ENCODE results near the gene RBMS3. TPM values are rescaled to one million over a fixed set of nuclear protein-coding genes. Genes with fewer than 3 reads are reported as not detected.
A peak's percentile ranks its signal among the peaks of the same experiment; 100 is the strongest.

The RBMS3 gene
- total and polyA plus RNA-seq, 2 experiments from 2014 or later, result 3.2 to 7.4 TPM

DNA sequence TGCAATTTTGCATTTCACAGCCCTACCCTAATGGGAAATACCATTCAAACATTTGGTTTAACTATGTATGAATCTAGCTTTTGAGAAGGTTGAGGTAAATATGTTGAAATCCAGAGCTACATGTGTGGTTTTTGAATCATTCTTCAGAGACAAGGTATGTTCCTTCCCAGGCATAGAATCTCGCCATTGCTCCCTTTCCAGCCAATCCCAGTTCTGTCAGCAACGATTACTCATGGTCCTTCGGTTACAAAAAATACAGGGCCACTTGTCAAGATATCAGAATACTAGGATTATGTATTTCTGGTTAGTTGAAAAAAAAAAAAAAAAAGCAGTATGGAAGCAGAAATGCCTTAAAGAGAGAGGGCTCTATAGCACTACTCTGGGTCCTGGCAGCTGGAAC is 182.4 kb downstream of the RBMS3 start:
- no peak overlapping the region for H3K27ac Mint-ChIP-seq
- H3K9me3 Mint-ChIP-seq, result no peaks in the 10 kb centered on the region

DNA sequence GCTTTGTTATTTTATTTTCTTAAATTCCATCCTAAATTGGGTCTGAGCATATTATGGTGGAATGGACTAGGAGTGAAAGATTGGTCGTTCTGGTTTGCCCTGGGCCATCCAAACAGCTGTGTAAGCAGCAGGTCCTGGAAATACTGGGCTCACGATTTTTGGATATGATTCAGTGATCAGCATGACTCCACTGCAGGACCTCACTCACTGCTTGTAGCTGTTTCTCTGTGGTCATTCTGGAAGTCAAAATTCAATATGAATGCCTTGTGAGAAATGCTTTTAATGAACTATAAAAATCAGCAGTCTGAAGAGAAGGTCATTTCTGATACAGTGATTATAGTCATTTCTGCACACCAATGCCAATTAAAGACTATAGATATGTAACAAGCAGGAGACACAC is 185.0 kb downstream of the RBMS3 start:
- no peaks in the 10 kb centered on the region for H3K27me3 Mint-ChIP-seq (ENCODE audit: insufficient read depth, low read depth, poor library complexity)
- no peaks in the 10 kb centered on the region for H3K27me3 ChIP-seq (ENCODE audit: insufficient read depth)
- no peaks in the 10 kb centered on the region for H4K20me1 ChIP-seq (replicated peaks; ENCODE audit: insufficient read depth)
- no peaks in the 10 kb centered on the region; the same call in 2 of the 3 replicates for H3K36me3 Mint-ChIP-seq (ENCODE audit: low read depth)
- ATAC-seq (peak; percentile 55), DNase-seq (ENCODE audit: low spot score) (no peak)
- H3K4me3 ChIP-seq, result no peak overlapping the region
- H3K9me2 ChIP-seq (ENCODE audit: insufficient read depth), result no peaks in the 10 kb centered on the region
- no peaks in the 10 kb centered on the region for H3K79me2 ChIP-seq (replicated peaks; ENCODE audit: insufficient read depth)
- H3K9me3 Mint-ChIP-seq, result no peaks in the 10 kb centered on the region
- peaks cover 25% of the 10 kb centered on the region for H3K4me1 Mint-ChIP-seq
- H2AFZ ChIP-seq, result no peak overlapping the region
- H3K4me3 Mint-ChIP-seq, result peak overlapping the region; percentile 26; the same call in 1 of the 3 replicates
- H3K4me2 ChIP-seq, result peak overlapping the region; percentile 10
- H3F3A ChIP-seq (replicated peaks; ENCODE audit: low read depth), result no peaks in the 10 kb centered on the region
- H3K4me1 ChIP-seq (ENCODE audit: insufficient read depth), result peaks cover 21% of the 10 kb centered on the region
- no peak overlapping the region; the same call in 1 of the 2 replicates for H3K27ac ChIP-seq (ENCODE audit: low read depth)
- H3K36me3 ChIP-seq (ENCODE audit: insufficient read depth), result no peaks in the 10 kb centered on the region
- peak overlapping the region; percentile 85 for H3K27ac Mint-ChIP-seq
- TF ChIP-seq CREB1 (CRISPR knock-in tag; IDR thresholded peaks at IDR 0.05; ENCODE audit: low read depth) (no peak), ZNF114 (CRISPR knock-in tag; IDR thresholded peaks at IDR 0.05) (no peak), POLR2AphosphoS5 (IDR thresholded peaks at IDR 0.05; ENCODE audit: low read depth) (no peak), NANOG (IDR thresholded peaks at IDR 0.05; ENCODE audit: borderline replicate concordance) (no peak)
- TF ChIP-seq, protein P1, sequence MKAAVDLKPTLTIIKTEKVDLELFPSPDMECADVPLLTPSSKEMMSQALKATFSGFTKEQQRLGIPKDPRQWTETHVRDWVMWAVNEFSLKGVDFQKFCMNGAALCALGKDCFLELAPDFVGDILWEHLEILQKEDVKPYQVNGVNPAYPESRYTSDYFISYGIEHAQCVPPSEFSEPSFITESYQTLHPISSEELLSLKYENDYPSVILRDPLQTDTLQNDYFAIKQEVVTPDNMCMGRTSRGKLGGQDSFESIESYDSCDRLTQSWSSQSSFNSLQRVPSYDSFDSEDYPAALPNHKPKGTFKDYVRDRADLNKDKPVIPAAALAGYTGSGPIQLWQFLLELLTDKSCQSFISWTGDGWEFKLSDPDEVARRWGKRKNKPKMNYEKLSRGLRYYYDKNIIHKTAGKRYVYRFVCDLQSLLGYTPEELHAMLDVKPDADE (IDR thresholded peaks at IDR 0.05), result no peak
- TF ChIP-seq, protein P2, sequence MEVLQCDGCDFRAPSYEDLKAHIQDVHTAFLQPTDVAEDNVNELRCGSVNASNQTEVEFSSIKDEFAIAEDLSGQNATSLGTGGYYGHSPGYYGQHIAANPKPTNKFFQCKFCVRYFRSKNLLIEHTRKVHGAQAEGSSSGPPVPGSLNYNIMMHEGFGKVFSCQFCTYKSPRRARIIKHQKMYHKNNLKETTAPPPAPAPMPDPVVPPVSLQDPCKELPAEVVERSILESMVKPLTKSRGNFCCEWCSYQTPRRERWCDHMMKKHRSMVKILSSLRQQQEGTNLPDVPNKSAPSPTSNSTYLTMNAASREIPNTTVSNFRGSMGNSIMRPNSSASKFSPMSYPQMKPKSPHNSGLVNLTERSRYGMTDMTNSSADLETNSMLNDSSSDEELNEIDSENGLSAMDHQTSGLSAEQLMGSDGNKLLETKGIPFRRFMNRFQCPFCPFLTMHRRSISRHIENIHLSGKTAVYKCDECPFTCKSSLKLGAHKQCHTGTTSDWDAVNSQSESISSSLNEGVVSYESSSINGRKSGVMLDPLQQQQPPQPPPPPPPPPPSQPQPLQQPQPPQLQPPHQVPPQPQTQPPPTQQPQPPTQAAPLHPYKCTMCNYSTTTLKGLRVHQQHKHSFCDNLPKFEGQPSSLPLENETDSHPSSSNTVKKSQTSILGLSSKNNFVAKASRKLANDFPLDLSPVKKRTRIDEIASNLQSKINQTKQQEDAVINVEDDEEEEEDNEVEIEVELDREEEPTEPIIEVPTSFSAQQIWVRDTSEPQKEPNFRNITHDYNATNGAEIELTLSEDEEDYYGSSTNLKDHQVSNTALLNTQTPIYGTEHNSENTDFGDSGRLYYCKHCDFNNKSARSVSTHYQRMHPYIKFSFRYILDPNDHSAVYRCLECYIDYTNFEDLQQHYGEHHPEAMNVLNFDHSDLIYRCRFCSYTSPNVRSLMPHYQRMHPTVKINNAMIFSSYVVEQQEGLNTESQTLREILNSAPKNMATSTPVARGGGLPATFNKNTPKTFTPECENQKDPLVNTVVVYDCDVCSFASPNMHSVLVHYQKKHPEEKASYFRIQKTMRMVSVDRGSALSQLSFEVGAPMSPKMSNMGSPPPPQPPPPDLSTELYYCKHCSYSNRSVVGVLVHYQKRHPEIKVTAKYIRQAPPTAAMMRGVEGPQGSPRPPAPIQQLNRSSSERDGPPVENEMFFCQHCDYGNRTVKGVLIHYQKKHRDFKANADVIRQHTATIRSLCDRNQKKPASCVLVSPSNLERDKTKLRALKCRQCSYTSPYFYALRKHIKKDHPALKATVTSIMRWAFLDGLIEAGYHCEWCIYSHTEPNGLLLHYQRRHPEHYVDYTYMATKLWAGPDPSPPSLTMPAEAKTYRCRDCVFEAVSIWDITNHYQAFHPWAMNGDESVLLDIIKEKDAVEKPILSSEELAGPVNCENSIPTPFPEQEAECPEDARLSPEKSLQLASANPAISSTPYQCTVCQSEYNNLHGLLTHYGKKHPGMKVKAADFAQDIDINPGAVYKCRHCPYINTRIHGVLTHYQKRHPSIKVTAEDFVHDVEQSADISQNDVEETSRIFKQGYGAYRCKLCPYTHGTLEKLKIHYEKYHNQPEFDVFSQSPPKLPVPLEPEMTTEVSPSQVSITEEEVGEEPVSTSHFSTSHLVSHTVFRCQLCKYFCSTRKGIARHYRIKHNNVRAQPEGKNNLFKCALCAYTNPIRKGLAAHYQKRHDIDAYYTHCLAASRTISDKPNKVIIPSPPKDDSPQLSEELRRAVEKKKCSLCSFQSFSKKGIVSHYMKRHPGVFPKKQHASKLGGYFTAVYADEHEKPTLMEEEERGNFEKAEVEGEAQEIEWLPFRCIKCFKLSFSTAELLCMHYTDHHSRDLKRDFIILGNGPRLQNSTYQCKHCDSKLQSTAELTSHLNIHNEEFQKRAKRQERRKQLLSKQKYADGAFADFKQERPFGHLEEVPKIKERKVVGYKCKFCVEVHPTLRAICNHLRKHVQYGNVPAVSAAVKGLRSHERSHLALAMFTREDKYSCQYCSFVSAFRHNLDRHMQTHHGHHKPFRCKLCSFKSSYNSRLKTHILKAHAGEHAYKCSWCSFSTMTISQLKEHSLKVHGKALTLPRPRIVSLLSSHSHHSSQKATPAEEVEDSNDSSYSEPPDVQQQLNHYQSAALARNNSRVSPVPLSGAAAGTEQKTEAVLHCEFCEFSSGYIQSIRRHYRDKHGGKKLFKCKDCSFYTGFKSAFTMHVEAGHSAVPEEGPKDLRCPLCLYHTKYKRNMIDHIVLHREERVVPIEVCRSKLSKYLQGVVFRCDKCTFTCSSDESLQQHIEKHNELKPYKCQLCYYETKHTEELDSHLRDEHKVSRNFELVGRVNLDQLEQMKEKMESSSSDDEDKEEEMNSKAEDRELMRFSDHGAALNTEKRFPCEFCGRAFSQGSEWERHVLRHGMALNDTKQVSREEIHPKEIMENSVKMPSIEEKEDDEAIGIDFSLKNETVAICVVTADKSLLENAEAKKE (CRISPR knock-in tag; IDR thresholded peaks at IDR 0.05), result no peak

More for the DNA sequence above, 182.4 kb downstream of the RBMS3 start:
- Mint-ChIP-seq H3K4me1 (peaks cover 25% of the 10 kb centered on the region), H3K27me3 (ENCODE audit: insufficient read depth, low read depth, poor library complexity) (no peaks in the 10 kb centered on the region), H3K36me3 (ENCODE audit: low read depth) (no peaks in the 10 kb centered on the region; the same call in 2 of the 3 replicates), H3K4me3 (no peak overlapping the region)
- no peak overlapping the region for H3K4me2 ChIP-seq
- no peaks in the 10 kb centered on the region for H3K27me3 ChIP-seq (ENCODE audit: insufficient read depth)
- H3K4me1 ChIP-seq (ENCODE audit: insufficient read depth), result peaks cover 21% of the 10 kb centered on the region
- no peaks in the 10 kb centered on the region for H3F3A ChIP-seq (replicated peaks; ENCODE audit: low read depth)
- no peaks in the 10 kb centered on the region for H3K36me3 ChIP-seq (ENCODE audit: insufficient read depth)
- TF ChIP-seq, protein P1 (IDR thresholded peaks at IDR 0.05), result no peak
- TF ChIP-seq ZNF114 (CRISPR knock-in tag; IDR thresholded peaks at IDR 0.05) (no peak), ZNF331 (CRISPR knock-in tag; IDR thresholded peaks at IDR 0.05; ENCODE audit: low read depth) (no peak)
- TF ChIP-seq, protein P3, sequence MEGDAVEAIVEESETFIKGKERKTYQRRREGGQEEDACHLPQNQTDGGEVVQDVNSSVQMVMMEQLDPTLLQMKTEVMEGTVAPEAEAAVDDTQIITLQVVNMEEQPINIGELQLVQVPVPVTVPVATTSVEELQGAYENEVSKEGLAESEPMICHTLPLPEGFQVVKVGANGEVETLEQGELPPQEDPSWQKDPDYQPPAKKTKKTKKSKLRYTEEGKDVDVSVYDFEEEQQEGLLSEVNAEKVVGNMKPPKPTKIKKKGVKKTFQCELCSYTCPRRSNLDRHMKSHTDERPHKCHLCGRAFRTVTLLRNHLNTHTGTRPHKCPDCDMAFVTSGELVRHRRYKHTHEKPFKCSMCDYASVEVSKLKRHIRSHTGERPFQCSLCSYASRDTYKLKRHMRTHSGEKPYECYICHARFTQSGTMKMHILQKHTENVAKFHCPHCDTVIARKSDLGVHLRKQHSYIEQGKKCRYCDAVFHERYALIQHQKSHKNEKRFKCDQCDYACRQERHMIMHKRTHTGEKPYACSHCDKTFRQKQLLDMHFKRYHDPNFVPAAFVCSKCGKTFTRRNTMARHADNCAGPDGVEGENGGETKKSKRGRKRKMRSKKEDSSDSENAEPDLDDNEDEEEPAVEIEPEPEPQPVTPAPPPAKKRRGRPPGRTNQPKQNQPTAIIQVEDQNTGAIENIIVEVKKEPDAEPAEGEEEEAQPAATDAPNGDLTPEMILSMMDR (conservative IDR thresholded peaks at IDR 0.05; ENCODE audit: low read depth in 2 of 2), result no peak
- no peaks in the 10 kb centered on the region for H3K79me2 ChIP-seq (replicated peaks; ENCODE audit: insufficient read depth)
- H2AFZ ChIP-seq, result no peak overlapping the region
- H3K27ac ChIP-seq (ENCODE audit: low read depth), result no peak overlapping the region
- H4K20me1 ChIP-seq (replicated peaks; ENCODE audit: insufficient read depth), result no peaks in the 10 kb centered on the region
- DNase-seq (ENCODE audit: low spot score), result no peak
- no peak overlapping the region for H3K4me3 ChIP-seq
- no peak for ATAC-seq
- H3K9me2 ChIP-seq (ENCODE audit: insufficient read depth), result no peaks in the 10 kb centered on the region
